ENCODE measurements around the gene MAD1L1.

MAD1L1 gene

DNA sequence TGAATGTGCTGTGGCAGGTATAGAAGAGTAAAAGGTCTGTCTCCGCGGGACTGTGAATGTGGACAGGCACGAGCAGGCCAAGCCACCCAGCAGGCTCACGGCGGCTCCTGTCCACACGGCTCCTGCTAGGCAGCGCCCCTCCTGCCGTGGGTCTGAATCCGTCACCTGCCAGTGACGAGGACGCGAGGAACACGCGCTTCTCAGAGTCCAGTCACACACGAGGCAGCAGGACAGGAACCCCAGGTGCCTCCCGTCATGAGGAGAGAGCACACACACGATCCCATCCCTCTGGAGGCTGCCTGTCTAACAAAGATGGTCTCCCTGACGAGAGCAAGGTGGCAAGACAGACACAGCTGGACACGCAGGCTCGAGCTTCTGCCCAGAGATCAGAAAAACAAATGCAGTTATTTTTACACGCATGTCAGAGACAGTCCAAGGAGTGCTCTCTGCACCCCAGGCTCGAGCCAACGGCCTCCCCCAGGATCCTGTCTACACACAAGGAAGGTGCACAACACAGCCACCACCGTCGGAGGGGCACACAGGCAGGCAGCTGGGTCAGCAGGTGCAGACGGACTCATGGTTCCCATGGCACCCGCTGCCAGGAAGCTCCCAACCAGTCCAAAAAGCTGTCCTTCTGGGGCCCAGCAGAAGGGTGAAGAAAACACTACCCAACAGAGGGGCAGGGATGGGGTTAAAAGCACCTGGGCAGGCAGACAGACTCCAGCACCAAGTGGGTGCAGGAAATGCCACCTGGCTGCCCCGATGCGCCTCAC is 103.2 kb downstream of the MAD1L1 start:
- peaks cover 10% of the 10 kb centered on the region for H3K27me3 Mint-ChIP-seq (ENCODE audit: low read depth, poor library complexity)
- no peak for DNase-seq
- H3K9me3 Mint-ChIP-seq, result no peaks in the 10 kb centered on the region
- no peak overlapping the region for H3K4me3 Mint-ChIP-seq
- no peak overlapping the region for H3K27ac Mint-ChIP-seq
- H3K36me3 Mint-ChIP-seq (ENCODE audit: low read depth), result peaks cover 15% of the 10 kb centered on the region
- H3K4me1 Mint-ChIP-seq, result peaks cover 68% of the 10 kb centered on the region
- TF ChIP-seq, protein P1, sequence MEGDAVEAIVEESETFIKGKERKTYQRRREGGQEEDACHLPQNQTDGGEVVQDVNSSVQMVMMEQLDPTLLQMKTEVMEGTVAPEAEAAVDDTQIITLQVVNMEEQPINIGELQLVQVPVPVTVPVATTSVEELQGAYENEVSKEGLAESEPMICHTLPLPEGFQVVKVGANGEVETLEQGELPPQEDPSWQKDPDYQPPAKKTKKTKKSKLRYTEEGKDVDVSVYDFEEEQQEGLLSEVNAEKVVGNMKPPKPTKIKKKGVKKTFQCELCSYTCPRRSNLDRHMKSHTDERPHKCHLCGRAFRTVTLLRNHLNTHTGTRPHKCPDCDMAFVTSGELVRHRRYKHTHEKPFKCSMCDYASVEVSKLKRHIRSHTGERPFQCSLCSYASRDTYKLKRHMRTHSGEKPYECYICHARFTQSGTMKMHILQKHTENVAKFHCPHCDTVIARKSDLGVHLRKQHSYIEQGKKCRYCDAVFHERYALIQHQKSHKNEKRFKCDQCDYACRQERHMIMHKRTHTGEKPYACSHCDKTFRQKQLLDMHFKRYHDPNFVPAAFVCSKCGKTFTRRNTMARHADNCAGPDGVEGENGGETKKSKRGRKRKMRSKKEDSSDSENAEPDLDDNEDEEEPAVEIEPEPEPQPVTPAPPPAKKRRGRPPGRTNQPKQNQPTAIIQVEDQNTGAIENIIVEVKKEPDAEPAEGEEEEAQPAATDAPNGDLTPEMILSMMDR (IDR thresholded peaks at IDR 0.05), result no peak

DNA sequence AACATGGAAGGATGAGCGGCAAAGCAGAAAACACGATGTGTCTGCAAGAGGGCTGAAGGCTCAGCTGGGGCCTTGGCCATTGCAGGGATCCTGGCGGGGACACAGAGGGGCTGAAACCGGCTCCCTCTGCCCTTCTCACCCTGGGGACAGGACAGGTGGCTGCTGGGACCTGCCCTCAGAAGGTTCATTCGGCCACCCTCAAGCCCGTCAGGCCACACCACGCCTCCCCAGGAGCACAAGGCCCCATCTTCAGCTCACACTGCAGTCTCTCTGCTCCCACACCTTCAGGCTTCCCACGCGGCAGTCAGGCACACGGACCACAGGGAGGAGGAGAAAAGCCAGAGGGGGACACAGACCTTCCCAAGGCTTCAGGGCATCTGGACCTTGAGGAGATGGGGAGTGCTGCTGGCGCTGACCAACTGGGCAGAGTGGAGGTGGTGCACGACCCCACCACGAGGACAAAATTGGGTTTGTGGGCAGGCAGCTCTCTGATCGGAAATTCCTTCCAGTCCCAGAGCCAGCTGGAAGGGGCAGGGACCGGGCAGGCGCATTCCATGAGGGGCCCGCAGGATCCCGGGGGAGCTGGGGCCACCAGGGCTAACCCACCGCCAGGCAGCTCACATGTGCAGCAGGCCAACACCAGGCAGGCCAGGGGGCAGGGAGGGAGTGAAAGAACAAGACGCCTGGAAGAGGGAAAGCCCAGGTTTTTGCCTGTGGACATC is 104.0 kb downstream of the MAD1L1 start:
- Mint-ChIP-seq H3K9me3 (no peaks in the 10 kb centered on the region), H3K27ac (peak overlapping the region; percentile 77), H3K4me3 (no peak overlapping the region), H3K27me3 (ENCODE audit: low read depth, poor library complexity) (peaks cover 13% of the 10 kb centered on the region), H3K4me1 (peaks cover 69% of the 10 kb centered on the region), H3K36me3 (ENCODE audit: low read depth) (peaks cover 8% of the 10 kb centered on the region)
- DNase-seq, result peak; percentile 47
- TF ChIP-seq, protein P1 (IDR thresholded peaks at IDR 0.05), result no peak

- Mint-ChIP-seq H3K27ac (no peak overlapping the region), H3K9me3 (no peaks in the 10 kb centered on the region), H3K4me1 (peaks cover 66% of the 10 kb centered on the region), H3K4me3 (no peak overlapping the region), H3K27me3 (ENCODE audit: low read depth, poor library complexity) (peaks cover 6% of the 10 kb centered on the region), H3K36me3 (ENCODE audit: low read depth) (no peaks in the 10 kb centered on the region)
- TF ChIP-seq, protein P1 (IDR thresholded peaks at IDR 0.05), result no peak
- no peak for DNase-seq
Observed at GRCh38 chr7:2126621-2127020, 106.1 kb downstream of the MAD1L1 start.

- DNase-seq, result no peak
- TF ChIP-seq, protein P1 (IDR thresholded peaks at IDR 0.05), result no peak
- Mint-ChIP-seq H3K27ac (no peak overlapping the region), H3K4me3 (no peak overlapping the region), H3K4me1 (peaks cover 60% of the 10 kb centered on the region), H3K9me3 (no peaks in the 10 kb centered on the region), H3K27me3 (ENCODE audit: low read depth, poor library complexity) (peaks cover 6% of the 10 kb centered on the region), H3K36me3 (ENCODE audit: low read depth) (no peaks in the 10 kb centered on the region)
Observed at GRCh38 chr7:2125931-2126330, 106.8 kb downstream of the MAD1L1 start.

GRCh38 chr7:2124604-2125345 is 108.0 kb downstream of the MAD1L1 start:
- no peaks in the 10 kb centered on the region for H3K9me3 Mint-ChIP-seq
- no peak overlapping the region for H3K4me3 Mint-ChIP-seq

More at GRCh38 chr7:2124604-2125345, 108.0 kb downstream of the MAD1L1 start:
- TF ChIP-seq, protein P1 (IDR thresholded peaks at IDR 0.05), result no peak
- no peak for DNase-seq
- peaks cover 6% of the 10 kb centered on the region for H3K27me3 Mint-ChIP-seq (ENCODE audit: low read depth, poor library complexity)
- no peaks in the 10 kb centered on the region for H3K36me3 Mint-ChIP-seq (ENCODE audit: low read depth)
- no peak overlapping the region for H3K27ac Mint-ChIP-seq
- peaks cover 50% of the 10 kb centered on the region for H3K4me1 Mint-ChIP-seq

Measured in nephron progenitor cell (in vitro differentiated cells).